GM08714 (cell line): Measurements from ENCODE around the gene SLC7A9.
"Not testable (repeated sequence)": the region's sequence is repeated elsewhere in the genome, so short reads cannot be mapped to it uniquely, and the experiment has no call there.

Experiments used
- H3K4me3 ChIP-seq: fragments of 200-500 bp; sonication (Bioruptor generic); 2 replicates; pipeline ENCODE4 v1.5.1; 2014; ENCODE audit warnings: mild to moderate bottlenecking, low read length, inconsistent platforms
- ZNF274 ChIP-seq: IDR thresholded peaks from 2 replicates; pipeline ENCODE4 v1.6.1; 2012; ENCODE audit warnings: mild to moderate bottlenecking, low read depth, low read length

SLC7A9 gene

GRCh38 chr19:32789429-32789828 lies 80.1 kb downstream of the SLC7A9 start:
- no peak for TF ChIP-seq ZNF274
- H3K4me3 ChIP-seq, result no peak overlapping the region

- not testable (repeated sequence) for H3K4me3 ChIP-seq
These were observed 81.7 kb downstream of the SLC7A9 start for GRCh38 chr19:32787895-32788294.

GRCh38 chr19:32787161-32787813 lies 82.3 kb downstream of the SLC7A9 start:
- H3K4me3 ChIP-seq, result not testable (repeated sequence)

- not testable (repeated sequence) for H3K4me3 ChIP-seq
These were observed 87.5 kb downstream of the SLC7A9 start for GRCh38 chr19:32782089-32782488.

GRCh38 chr19:32781280-32781679 lies 88.3 kb downstream of the SLC7A9 start:
- H3K4me3 ChIP-seq, result no peak overlapping the region
- TF ChIP-seq ZNF274, result no peak
